Putamen (tissue), 1 donor: ENCODE results near the gene RUSC2.
A peak's percentile ranks its signal among the peaks of the same experiment; 100 is the strongest.
"Not testable (repeated sequence)": the region's sequence is repeated elsewhere in the genome, so short reads cannot be mapped to it uniquely, and the experiment has no call there.

Experiments
- DNase-seq: peaks from one replicate; pipeline ENCODE4 v3.0.0-alpha.2; 2016; ENCODE audit warnings: low spot score

Gene RUSC2

DNA sequence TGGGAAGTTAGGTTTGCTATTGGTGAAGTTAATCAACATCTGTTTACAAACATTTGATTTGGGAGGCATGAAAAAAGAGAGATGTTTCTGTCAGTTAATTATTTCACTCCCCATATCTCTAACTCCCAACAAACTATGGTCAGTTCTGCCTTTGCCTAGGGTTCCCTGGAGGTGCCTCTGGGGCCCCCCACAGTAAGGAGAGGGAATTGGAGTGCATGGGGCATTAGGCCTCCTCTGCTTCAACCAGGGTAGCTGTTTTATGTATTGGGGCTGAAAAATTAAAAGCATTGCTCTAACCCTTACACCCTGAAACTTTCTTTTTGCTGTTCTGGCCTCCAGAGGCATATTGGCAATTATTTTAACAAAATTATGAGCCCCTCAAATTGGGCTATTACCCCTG is 32.3 kb downstream of the RUSC2 start:
- no peak for DNase-seq

DNA sequence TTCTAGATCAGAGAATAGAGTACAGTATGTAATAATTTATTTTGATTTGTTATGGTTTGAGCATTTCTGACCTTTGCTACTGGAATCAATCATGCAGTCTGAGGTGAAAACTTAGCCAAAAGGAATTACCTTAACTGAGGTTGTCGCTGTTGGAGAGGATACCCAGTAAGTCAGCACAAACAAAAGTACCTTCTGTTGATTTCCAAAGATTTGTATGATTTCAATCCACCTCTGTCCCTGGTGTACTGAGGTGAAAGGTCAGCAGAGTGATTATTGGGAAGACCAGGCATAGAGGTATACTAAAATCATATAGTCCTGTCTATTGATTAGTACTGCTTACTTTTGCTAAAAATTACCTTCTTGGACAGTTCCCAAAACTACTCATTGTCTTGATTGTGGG is 32.8 kb downstream of the RUSC2 start:
- DNase-seq, result no peak

DNA sequence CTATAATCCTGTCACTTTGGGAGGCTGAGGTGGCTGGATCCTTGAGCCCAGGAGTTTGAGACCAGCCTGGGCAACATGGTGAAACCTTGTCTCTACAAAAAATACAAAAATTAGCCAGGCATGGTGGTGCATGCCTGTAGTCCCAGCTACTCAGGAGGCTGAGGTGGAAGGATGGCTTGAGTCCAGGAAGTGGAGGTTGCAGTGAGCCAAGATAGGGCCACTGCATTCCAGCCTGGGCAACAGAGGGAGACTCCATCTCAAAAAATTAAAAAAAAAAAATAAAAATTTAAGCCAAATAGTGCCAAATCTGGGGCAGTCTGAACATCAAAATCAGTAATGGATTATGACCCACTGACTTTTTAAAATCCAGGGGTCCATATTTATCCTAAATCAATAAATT is 33.6 kb downstream of the RUSC2 start:
- not testable (repeated sequence) for DNase-seq

DNA sequence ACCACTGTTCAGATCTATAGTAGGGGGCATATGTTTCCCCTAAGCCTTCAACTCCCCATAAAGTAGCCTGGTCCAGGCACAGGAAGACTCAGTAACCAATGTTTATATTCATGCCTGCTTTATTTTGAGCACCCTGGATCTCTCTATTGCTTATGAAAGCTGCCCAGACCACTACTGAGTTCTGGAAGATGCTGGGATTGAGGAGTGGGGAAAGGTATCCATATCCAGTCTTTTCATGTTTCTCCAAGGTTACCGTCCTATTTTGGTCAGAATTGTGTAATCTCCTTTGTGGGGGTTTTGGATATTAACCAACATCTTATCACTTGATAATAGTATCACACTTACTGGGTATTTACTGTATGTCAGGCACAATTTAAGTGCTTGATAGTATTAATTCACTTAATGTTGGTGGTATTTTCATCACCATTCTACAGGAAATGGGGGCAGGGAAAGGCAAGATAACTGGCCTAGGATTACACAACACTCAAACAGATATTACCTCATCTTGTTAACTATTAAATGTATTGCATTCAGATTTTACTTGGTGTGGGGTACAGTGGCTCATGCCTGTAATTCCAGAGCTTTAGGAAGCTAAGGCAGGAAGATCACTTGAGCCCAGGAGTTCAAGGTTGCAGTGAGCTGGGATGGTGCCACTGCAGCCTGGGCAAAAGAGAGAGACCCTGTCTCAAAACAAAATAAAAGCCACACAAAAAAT is 36.3 kb downstream of the RUSC2 start:
- DNase-seq, result no peak

- DNase-seq, result no peak
These were observed 39.4 kb downstream of the RUSC2 start for GRCh38 chr9:35529161-35529823.

DNA sequence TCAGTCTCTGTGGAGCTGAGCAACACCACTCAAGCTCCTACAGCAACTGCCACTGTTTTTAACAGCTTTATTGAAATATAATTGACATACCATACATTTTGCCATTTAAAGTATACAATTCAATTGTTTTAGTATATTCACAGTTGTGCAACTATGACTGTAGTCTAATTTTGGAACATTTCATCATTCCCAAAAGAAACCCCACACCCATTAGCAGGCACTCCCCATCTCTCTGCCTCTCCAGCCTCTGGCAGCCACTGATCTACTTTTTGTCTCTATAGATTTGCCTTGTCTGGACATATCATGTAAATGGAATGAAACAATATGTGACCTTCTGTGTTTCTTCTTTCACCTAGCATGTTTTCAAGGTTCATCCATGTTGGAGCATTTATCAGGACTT is 43.5 kb downstream of the RUSC2 start:
- DNase-seq, result no peak

GRCh38 chr9:35534921-35535320 is 45.0 kb downstream of the RUSC2 start:
- not testable (repeated sequence) for DNase-seq

DNA sequence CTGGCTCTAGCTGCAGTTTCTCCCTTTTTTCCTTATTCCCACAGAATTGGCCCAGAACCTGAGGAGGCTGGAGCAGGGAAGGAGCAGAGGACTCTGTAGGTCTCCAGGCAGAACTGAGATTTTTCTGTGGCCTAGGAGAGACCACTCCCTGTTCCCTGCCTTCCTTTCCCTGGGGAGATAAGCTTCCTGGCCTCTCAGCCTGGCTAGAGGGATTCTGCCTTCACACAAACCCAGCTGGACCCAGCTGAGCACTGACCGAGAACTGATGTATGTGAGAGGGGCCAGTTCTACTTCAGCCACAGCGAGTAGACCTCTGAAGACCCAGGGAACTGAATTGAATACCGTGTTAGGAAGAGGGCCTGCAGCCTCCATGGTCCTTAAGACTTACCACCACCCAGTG is 48.0 kb downstream of the RUSC2 start:
- DNase-seq, result no peak

DNA sequence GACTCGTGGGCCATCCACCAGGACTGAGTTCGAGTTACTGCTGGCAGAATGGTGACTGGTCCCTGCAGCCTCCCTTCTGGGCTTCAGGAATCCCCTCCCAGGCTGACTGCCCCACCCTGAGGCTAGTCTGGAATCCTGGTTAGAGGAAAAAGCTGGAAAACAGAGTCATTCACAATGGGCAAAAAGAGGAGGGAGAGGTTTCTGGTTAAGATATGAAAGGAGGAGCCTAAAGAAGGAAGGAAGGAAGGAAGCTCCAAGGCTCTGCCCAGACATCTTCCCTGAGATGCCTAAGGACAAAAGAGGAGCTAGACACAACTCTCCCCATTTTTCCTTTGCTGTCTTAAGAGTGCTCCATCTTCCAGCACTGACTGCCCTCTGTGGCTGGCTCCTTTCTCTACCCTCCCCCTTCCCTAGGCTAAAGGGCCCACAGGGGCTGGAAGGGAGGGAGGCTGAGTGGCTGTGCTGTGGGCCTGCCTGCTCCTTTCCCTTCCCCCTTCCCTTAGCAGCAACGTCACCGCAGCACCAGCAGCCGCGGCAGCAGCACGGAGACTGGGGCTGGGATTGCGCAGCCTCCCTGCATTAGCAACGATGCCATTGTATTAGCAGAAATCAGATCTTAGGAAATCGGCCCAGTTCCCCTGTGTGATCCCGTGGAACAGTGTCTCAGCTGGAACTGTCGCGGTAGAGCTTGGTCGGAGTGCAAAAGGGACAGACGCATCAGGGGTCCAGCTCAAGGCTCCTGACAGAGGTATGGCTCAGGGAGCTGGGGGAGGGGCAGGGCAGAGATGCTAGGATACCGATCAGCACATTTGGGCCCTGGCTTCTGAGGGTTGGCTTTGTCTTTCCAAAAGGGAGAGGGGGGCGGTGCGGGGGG is 48.7 kb downstream of the RUSC2 start:
- peak; percentile 91 for DNase-seq
